ENCODE measurements around the gene MRGPRX4. TPM values are rescaled to one million over a fixed set of nuclear protein-coding genes. Genes with fewer than 3 reads are reported as not detected.
"Not testable (repeated sequence)": the region's sequence is repeated elsewhere in the genome, so short reads cannot be mapped to it uniquely, and the experiment has no call there.

The MRGPRX4 gene
- total RNA-seq (2014; rRNA removed; shearing (Covaris generic)): not detected in 2 replicates

DNA sequence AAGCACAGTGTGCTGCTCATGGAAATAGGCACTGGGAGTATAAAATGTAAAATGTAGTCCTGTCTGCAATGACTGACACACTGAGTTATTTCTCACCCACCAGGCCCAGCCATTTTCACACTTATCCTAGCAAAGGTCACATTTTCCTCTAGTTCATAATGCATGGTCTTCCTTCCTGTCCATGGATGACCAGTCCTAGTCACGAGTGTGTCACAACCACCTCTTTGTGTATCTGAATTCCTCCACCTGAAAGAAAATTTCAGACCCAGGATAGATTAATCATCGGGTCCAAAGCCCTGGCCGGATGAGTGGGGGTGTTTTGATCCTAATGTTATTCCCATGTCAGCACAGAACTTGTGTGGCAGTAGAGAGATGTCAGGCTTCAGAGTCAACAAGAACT is at the start of gene MRGPRX4:
Gene MRGPRX4 (plus strand): TSS at position 172 of the 400 bp plus-strand sequence. CDS start 420 bp downstream, outside the sequence.
- no peak for DNase-seq (ENCODE audit: low spot score)
- in situ Hi-C loops (cut with HindIII; ENCODE audit: low sequenced_read_pairs): no loop called here

DNA sequence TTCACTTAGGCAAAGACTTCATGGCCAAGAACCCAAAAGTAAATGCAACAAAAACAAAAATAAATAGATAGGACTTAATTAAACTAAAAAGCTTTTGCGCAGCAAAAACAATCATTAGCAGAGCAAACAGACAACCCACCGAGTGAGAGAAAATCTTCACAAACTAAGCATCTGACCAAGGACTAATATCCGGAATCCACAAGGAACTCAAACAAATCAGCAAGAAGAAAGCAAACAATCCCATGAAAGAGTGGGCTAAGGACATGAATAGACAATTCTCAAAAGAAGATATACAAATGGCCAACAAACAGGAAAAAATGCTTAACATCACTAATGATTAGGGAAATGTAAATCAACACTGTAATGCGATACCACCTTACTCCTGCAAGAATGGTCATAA is 41.5 kb upstream of the MRGPRX4 start:
- DNase-seq (ENCODE audit: low spot score); in situ Hi-C loops (cut with HindIII; ENCODE audit: low sequenced_read_pairs): not testable (repeated sequence)

DNA sequence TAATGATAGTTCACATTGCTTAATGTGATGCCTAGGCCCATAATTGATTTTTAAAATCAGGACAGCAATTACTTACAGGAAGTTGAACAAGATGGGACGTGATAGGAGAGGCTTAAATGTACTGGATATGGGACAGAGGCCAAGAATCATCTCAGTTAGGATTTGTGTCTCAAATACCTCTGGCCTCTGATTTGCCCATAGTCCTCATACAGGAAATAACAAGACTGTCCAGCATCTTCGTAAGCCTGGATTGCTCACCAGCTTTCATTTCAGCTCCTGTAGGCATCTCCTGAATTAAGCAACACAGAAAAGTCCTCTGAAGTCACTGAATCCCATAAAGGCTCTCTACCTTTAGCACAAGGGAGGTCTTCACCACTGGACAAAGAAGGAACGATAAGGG is 40.3 kb upstream of the MRGPRX4 start, which contains the start of gene MRGPRX3:
Gene MRGPRX3 (plus strand): TSS at position 231 of the 400 bp plus-strand sequence. CDS start 4,632 bp downstream, outside the sequence.
- DNase-seq (ENCODE audit: low spot score): no peak
- in situ Hi-C loops (cut with HindIII; ENCODE audit: low sequenced_read_pairs): no loop called here

DNA sequence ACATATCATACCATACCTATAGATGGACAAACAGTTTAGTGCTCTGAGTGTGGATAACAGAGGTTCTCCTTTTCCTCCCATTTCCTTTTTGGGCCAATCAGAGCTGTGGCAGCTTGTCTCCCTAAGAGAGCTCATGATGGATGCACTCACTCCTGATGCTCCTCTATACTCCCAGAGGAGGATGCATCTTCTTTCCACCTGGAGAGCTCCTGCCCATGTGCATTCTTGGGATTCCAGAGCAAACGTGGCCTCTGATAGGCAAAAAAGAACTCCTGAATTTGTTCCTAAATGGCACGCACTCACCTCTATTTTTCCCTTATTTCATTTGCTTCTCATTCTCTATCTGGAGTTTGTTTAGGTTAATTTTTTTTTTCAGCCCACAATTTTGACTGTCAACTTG is 37.3 kb upstream of the MRGPRX4 start:
- in situ Hi-C loops (cut with HindIII; ENCODE audit: low sequenced_read_pairs): no loop called here
- DNase-seq (ENCODE audit: low spot score): no peak

DNA sequence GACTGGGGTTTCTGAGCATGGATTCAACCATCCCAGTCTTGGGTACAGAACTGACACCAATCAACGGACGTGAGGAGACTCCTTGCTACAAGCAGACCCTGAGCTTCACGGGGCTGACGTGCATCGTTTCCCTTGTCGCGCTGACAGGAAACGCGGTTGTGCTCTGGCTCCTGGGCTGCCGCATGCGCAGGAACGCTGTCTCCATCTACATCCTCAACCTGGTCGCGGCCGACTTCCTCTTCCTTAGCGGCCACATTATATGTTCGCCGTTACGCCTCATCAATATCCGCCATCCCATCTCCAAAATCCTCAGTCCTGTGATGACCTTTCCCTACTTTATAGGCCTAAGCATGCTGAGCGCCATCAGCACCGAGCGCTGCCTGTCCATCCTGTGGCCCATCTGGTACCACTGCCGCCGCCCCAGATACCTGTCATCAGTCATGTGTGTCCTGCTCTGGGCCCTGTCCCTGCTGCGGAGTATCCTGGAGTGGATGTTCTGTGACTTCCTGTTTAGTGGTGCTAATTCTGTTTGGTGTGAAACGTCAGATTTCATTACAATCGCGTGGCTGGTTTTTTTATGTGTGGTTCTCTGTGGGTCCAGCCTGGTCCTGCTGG is 35.3 kb upstream of the MRGPRX4 start:
- in situ Hi-C loops (cut with HindIII; ENCODE audit: low sequenced_read_pairs): no loop called here

DNA sequence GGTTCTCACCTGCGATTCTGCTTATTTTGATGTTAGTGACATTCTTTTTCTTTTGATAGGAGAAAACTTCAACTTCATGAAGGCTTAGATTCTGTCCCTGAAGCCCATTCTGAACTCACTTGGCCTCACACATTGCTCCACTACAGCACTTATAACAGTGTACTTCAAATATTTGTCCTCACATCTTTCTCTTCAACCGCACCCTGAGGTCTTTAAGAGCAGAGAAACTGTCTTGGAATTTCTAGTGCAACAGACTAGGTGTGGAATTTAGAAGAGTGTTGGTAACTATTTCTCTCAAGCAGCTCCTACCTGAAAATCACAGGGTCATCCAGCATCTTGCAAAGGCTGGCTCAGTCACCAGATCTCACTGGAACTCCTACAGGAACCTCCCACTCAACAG is 32.5 kb upstream of the MRGPRX4 start:
- DNase-seq (ENCODE audit: low spot score): no peak
- in situ Hi-C loops (cut with HindIII; ENCODE audit: low sequenced_read_pairs): no loop called here

More for the DNA sequence above, 35.3 kb upstream of the MRGPRX4 start:
- DNase-seq (ENCODE audit: low spot score): no peak

DNA sequence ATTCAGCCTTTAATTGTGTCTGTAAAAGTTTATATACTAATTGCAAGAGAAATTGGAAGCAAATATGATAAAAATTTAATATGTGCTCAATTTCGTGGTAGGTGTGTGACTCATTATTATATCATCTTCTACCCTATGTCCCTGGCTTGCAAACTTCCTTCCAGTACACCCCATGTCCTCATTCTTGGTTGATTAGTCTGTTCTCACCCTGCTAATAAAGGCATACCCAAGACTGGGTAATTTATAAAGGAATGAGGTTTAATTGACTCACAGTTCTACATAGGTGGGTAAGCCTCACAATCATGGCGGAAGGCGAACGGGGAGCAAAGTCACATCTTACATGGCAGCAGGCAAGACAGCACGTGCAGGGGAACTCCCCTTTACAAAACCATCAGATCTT is 28.4 kb upstream of the MRGPRX4 start:
- in situ Hi-C loops (cut with HindIII; ENCODE audit: low sequenced_read_pairs): no loop called here
- no peak for DNase-seq (ENCODE audit: low spot score)

DNA sequence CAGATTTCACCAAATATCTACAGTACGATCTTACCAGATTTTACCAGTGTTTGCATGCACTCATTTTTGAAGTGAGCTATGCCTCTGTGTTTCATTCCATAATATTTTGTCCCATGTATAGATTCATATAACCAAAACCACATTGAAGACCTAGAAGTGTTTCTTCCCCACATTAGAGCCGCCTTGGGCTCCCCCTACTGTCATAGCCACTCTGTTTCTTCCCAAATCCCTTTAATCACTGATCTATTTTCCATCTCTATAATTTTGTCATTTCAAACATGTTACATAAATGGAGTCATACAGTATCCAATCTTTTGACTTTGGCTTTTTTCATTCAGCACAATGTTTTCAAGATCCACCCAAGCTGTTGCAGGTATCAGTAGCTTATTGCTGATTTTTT is 27.6 kb upstream of the MRGPRX4 start:
- DNase-seq (ENCODE audit: low spot score): no peak
- in situ Hi-C loops (cut with HindIII; ENCODE audit: low sequenced_read_pairs): no loop called here

DNA sequence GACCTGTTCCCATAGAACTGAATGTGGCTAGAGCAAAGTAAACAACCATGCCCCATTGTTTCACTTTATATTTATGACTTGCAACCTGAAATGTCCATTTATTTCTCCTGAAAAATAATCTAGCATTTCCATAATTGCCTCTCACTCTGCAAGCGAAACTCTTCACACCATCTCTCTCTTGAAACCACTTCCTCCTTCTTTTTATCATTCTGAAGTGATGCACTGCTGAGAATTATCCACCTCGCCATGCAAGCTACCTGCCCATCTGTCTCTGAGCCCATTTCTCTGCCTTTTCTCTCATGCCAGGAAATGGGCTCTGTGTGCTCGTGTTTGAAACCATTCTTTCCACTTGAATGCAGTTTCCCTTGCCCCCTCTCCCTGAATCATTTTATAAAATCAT is 26.8 kb upstream of the MRGPRX4 start:
- no peak for DNase-seq (ENCODE audit: low spot score)
- in situ Hi-C loops (cut with HindIII; ENCODE audit: low sequenced_read_pairs): no loop called here

DNA sequence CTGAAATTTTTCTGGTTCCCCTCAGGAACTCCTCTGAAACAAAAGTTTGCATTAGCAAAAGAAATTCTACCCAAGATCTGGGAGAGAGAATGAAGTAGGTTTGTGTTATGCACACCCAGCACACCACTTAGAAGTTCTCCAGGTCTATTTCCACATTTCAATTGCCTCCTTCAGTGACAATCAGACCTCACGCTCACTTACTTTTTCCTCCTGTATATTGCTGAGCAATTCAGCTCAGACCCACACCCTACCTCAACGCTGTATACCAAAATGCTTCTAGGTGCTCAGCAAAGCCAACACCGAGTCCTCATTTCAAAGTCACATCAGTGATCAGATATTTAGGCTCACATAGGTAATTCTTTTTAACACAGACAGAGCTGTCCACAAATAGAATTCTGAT is 21.1 kb upstream of the MRGPRX4 start:
- no peak for DNase-seq (ENCODE audit: low spot score)
- in situ Hi-C loops (cut with HindIII; ENCODE audit: low sequenced_read_pairs): no loop called here

DNA sequence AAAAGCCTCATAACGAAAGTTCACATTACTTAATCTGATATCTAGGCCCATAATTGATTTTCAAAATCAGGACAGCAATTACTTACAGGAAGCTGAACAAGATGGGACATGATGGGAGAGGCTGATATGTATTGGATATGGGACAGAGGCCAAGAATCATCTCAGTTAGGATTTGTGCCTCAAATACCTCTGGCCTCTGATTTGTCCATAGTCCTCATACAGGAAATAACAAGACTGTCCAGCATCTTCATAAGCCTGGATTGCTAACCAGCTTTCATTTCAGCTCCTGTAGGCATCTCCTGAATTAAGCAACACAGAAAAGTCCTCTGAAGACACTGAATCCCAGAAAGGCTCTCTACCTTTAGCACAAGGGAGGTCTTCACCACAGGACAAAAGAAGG is 4.3 kb upstream of the MRGPRX4 start:
- DNase-seq (ENCODE audit: low spot score): no peak
- in situ Hi-C loops (cut with HindIII; ENCODE audit: low sequenced_read_pairs): no loop called here

DNA sequence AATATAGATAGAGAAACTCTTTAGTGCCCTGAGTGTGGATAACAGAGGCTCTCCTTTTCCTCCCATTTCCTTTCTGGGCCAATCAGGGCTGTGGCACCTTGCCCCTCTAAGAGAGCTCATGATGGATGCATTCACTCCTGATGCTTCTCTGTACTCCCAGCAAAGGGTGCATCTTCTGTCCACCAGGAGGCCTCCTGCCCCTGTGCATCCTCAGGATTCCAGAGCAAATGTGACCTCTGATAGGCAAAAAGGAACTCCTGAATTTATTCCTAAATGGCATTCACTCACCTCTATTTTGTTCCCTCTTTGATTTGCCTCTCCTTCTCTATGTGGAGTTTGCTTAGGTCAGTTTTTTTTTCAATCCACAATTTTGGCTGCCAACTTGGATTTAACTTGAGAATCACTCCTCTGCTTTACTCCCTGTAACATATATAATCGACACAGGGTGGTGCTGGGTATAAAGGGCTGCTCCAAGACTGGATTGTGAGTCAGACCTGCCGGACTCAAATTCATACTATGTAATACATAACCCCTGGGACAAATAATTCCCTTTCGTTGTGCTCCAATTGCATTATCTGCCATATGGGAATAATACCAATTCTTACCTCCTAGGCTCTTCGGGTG is 1.1 kb upstream of the MRGPRX4 start:
- peak; percentile 18 for DNase-seq (ENCODE audit: low spot score)
- in situ Hi-C loops (cut with HindIII; ENCODE audit: low sequenced_read_pairs): no loop called here

DNA sequence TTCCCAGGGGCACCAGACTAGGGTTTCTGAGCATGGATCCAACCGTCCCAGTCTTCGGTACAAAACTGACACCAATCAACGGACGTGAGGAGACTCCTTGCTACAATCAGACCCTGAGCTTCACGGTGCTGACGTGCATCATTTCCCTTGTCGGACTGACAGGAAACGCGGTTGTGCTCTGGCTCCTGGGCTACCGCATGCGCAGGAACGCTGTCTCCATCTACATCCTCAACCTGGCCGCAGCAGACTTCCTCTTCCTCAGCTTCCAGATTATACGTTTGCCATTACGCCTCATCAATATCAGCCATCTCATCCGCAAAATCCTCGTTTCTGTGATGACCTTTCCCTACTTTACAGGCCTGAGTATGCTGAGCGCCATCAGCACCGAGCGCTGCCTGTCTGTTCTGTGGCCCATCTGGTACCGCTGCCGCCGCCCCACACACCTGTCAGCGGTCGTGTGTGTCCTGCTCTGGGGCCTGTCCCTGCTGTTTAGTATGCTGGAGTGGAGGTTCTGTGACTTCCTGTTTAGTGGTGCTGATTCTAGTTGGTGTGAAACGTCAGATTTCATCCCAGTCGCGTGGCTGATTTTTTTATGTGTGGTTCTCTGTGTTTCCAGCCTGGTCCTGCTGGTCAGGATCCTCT is 709 bp downstream of the MRGPRX4 start:
- no peak for DNase-seq (ENCODE audit: low spot score)
- in situ Hi-C loops (cut with HindIII; ENCODE audit: low sequenced_read_pairs): no loop called here

DNA sequence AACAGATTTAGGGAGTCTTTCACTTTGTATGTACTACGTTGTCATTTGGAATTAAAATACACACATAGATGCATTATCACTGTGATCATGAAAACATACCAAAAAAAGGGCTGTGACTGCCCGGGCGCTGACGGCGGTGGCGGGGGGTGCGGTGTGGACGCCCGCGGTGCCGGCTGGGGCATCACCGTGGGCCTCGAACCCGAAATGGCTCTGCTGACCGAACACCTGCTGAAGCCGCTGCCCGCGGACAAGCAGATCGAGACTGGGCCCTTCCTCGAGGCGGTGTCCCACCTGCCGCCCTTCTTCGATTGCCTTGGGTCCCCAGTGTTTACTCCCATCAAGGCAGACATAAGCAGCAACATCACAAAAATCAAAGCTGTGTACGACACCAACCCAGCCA is 16.2 kb downstream of the MRGPRX4 start:
- in situ Hi-C loops (cut with HindIII; ENCODE audit: low sequenced_read_pairs): no loop called here
- DNase-seq (ENCODE audit: low spot score): no peak

DNA sequence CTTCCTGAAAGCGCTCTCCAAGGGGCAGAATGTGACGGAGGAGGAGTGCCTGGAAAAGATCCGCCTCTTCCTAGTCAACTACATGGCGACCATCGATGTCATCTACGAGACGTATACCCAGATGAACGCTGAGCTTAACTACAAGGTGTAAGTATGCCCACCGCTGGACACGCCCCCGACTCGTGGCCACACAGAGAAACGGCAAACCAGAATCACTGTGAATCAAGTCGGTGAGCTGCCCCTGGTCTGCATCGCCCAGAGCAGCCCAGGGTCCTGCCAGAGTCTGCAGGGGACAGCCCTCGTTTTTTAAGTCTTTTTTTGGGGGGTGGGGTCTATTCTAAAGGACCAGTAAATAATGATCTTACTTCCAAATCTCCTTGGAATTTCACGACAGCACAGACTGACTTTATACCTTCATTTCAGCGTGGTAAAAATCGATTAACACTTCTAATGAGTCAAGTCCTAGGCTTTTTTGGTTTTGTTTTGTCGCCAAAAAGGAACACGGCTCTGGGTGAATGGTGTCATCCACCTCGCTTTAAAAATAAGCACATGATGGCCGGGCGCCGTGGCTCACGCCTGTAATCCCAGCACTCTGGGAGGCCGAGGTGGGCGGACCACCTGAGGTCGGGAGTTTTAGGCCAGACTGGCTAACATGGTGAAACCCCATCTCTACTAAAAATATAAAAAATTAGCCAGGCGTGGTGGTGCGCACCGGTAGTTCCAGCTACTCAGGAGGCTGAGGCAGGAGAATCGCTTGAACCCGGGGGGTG is 17.0 kb downstream of the MRGPRX4 start:
- in situ Hi-C loops (cut with HindIII; ENCODE audit: low sequenced_read_pairs): not testable (repeated sequence)

DNA sequence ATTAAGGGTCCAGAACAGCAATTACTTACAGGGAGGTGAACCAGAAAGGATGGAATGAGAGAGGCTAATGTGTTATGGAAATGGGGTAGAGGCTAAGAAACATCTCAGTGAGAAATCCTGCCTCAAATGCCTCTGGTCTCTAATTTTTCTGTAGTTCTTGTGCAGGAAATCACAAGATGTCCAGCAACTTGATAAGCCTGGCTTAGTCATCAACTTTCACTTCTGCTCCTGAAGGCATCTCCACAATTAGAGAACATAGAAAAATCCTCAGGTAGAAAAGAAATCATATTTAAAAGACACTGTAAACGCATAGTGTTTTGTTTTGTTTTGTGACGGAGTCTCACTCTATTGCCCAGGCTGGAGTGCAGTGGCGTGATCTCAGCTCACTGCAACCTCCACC is 18.7 kb downstream of the MRGPRX4 start:
- in situ Hi-C loops (cut with HindIII; ENCODE audit: low sequenced_read_pairs): no loop called here
- DNase-seq (ENCODE audit: low spot score): no peak

More for the DNA sequence above, 17.0 kb downstream of the MRGPRX4 start:
- DNase-seq (ENCODE audit: low spot score): not testable (repeated sequence)

DNA sequence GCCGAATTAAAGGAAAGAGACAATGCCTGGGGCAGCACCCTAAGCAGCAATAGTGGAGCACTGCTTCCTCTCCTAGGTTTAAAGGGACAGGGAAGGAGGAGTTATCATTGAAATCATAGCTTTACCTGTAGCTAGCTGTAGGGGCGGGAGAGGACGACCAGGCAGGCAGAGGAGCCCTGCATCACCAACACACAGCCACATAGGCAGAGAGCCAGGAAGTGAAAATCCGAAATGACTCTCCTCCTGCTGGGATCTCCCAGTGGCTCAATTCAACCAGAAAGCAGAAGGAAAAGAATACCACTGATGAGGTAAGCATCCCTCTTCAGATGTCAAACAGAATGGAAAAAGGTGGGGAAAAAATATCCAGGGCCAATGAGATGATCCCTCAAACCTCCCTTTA is 20.4 kb downstream of the MRGPRX4 start:
- in situ Hi-C loops (cut with HindIII; ENCODE audit: low sequenced_read_pairs): no loop called here
- DNase-seq (ENCODE audit: low spot score): no peak

DNA sequence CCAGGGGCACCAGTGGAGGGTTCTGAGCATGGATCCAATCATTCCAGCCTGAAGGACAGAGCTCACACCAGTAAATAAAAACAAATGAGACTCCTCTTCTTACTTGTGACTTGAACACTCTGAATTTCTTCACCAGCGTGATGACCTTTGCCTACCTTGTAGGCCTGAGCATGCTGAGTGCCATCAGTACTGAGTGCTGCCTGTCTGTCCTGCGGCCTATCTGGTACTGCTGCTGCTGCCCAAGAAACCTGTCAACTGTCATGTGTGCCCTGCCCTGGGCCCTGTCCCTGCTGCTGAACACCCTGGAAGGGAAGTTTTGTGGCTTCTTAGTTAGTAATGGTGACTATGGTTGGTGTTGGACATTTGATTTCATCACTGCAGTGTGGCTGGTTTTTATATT is 23.9 kb downstream of the MRGPRX4 start:
- no peak for DNase-seq (ENCODE audit: low spot score)
- in situ Hi-C loops (cut with HindIII; ENCODE audit: low sequenced_read_pairs): no loop called here

DNA sequence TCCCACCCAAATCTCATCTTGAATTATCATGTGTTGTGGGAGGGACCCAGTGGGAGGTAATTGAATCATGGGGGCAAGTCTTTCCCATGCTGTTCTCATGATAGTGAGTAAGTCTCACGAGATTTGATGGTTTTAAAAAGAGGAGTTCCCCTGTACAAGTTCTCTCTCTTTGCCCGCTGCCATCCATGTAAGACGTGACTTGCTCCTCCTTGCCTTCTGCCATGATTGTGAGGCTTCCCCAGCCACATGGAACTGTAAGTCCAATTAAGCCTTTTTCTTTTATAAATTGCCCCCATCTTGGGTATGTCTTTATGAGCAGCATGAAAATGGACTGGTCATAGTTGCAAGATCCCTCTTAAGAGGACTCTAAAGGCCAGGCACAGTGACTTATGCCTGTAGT is 25.1 kb downstream of the MRGPRX4 start:
- DNase-seq (ENCODE audit: low spot score); in situ Hi-C loops (cut with HindIII; ENCODE audit: low sequenced_read_pairs): not testable (repeated sequence)

DNA sequence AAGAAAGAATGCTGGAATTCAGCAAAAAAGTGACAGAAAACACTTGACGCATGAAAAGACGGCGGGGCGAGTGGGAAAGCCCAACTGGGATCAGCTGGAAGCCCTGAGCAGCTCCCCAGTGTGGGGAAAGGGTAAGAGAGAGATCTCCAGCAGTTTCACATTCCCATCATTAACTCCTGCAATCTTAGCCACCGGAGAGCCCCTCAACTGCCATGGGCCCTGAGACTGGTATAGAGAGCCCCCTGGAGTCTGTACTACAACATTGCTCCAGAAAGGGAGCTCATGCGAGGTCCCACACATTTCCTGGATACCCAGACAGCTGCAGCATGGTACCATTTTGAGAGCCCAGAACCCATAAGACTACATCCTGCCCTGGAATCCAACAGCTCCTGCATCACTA is 31.1 kb downstream of the MRGPRX4 start:
- in situ Hi-C loops (cut with HindIII; ENCODE audit: low sequenced_read_pairs): no loop called here
- DNase-seq (ENCODE audit: low spot score): peak; percentile 2

Measured in G401 (cell line).